ENCODE data around the gene ELL2.
"Not testable (repeated sequence)": the region's sequence is repeated elsewhere in the genome, so short reads cannot be mapped to it uniquely, and the experiment has no call there.

Gene ELL2

DNA sequence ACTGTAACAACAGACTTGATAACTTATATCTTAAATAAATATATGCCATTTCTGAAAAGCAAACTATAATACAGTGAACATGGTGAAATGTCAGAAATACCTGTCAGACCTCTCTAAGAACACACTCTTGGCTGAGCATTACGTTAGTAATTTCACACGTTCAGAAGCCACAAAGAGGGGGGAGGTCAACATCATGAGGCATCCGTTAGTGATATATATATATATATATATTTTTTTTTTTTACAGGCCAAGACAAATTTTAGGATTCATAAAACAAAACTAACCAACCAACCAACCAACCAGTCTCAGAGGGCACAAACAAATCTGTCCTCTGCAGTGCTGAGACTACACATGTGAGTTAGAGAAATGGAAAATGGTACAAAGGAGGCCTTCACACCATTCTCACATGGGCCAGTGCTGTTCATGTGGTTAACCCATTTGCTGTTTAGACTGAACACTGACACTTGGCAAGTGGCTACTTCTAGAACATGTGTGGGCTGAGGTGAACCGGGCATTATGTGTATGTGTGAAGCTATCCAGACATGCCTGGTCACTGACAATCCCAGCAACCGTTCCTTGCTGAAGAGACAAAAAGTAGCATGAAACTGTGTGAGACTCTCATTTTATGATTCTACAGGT is 54.5 kb downstream of the ELL2 start:
- TF ChIP-seq, protein P1, sequence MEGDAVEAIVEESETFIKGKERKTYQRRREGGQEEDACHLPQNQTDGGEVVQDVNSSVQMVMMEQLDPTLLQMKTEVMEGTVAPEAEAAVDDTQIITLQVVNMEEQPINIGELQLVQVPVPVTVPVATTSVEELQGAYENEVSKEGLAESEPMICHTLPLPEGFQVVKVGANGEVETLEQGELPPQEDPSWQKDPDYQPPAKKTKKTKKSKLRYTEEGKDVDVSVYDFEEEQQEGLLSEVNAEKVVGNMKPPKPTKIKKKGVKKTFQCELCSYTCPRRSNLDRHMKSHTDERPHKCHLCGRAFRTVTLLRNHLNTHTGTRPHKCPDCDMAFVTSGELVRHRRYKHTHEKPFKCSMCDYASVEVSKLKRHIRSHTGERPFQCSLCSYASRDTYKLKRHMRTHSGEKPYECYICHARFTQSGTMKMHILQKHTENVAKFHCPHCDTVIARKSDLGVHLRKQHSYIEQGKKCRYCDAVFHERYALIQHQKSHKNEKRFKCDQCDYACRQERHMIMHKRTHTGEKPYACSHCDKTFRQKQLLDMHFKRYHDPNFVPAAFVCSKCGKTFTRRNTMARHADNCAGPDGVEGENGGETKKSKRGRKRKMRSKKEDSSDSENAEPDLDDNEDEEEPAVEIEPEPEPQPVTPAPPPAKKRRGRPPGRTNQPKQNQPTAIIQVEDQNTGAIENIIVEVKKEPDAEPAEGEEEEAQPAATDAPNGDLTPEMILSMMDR (IDR thresholded peaks at IDR 0.05; ENCODE audit: insufficient read depth, low read depth, low read length, missing control alignments), result no peak
- no peak overlapping the region for H3K4me3 ChIP-seq (ENCODE audit: low read depth, low read length)
- DNase-seq (ENCODE audit: low read depth), result no peak

DNA sequence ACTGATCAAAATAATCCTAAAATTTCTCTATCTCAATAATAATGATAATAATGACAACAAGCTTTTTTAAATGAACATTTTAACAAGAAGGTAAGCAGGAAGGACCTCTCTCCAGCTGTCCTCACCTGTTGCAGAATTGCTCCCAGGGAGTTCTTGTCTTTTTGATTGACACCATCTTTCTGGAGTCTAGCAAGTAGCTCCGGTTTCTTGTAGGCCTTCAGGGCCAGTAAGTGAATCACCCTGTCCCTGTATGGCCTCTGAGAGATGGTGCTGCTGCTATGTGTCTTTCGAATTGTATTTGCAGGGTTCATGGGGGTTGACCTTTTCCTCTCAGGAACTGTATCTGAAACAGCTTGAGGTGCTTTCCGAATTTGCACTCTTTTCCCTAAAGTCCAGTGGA is 55.3 kb downstream of the ELL2 start:
- DNase-seq (ENCODE audit: low read depth); H3K4me3 ChIP-seq (ENCODE audit: low read depth, low read length): not testable (repeated sequence)

DNA sequence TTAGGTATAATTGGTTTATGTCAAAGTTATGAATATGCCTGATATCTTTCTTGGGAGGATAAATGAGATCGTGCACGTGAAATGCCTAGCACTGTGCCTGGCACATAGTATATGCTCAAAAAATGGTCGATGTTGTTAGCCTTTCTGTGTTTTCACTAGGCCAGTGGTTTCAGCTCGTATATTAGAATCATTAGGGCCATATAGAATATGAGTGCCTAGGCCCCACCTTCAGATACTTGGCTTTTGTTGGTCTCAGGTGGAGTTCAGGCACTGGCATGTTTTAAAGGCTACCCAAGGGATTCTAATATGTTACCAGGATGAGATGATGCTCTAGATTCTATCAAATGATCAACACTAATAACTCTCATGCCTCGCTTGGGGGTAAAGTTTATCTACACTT is 56.8 kb downstream of the ELL2 start:
- H3K4me3 ChIP-seq (ENCODE audit: low read depth, low read length), result no peak overlapping the region
- TF ChIP-seq, protein P1 (IDR thresholded peaks at IDR 0.05; ENCODE audit: insufficient read depth, low read depth, low read length, missing control alignments), result no peak
- no peak for DNase-seq (ENCODE audit: low read depth)

DNA sequence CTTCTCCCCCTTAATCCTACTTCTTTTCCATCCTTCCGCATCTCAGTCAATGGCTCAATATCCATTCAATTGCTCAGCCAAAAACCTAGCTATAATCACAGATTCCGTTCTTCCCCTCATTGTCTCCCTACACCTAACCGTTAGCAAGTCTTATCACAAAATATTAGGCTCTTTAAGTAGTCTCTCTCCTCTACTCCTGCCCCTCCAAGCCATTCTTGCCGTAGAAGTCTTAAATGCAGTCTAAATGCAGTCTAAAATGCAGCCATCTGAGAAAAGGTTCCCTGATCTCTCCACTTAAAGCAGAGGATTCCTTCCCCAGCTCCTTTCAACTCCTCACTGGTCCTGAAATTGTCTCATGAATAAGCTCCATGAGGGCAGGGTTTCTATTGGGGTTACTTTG is 57.8 kb downstream of the ELL2 start:
- TF ChIP-seq, protein P1 (IDR thresholded peaks at IDR 0.05; ENCODE audit: insufficient read depth, low read depth, low read length, missing control alignments), result no peak
- H3K4me3 ChIP-seq (ENCODE audit: low read depth, low read length), result no peak overlapping the region
- DNase-seq (ENCODE audit: low read depth), result no peak

DNA sequence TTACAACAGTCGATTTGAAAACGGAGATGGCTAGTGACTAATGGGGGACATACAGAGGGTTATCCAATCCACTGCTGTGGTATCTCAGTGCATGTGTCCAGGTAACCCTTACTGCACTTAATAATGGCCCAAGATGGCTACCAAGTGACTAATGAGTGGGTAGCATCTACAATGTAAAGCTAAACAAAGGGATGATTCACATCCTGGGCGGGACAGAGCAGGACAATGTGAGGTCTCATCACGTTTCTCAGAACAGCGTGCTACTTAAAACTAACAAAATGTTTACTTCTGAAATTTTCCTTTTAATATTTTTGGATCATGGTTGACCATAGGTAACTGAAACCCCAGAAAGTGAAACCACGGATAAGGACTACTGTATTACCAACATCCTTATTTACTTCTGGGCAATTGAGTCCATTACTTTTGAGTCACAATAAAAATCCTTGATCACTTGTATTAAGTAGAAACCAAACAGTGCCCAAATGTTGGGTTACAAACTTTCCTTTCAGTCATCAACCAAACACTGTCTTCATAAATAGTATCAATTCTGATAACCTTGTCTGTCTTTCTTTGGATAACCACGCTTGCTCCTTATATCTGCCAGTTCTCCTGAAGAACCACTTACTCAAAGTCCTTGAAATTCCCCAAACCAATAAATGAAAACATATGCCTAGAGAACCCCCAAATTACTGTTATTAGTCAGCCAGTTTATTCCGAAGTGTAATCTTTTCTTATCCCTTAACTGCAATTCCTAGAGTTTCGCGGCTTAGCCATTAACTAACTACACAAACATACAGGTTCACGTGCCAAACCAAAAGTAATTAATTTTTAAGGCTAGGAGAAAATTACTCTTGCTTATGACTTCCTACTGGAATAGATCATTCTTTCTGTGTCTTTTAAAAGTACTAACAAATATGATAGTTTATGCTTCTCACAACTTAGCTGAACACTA is 59.7 kb downstream of the ELL2 start:
- no peak for DNase-seq (ENCODE audit: low read depth)
- TF ChIP-seq, protein P1 (IDR thresholded peaks at IDR 0.05; ENCODE audit: insufficient read depth, low read depth, low read length, missing control alignments), result no peak
- no peak overlapping the region for H3K4me3 ChIP-seq (ENCODE audit: low read depth, low read length)

DNA sequence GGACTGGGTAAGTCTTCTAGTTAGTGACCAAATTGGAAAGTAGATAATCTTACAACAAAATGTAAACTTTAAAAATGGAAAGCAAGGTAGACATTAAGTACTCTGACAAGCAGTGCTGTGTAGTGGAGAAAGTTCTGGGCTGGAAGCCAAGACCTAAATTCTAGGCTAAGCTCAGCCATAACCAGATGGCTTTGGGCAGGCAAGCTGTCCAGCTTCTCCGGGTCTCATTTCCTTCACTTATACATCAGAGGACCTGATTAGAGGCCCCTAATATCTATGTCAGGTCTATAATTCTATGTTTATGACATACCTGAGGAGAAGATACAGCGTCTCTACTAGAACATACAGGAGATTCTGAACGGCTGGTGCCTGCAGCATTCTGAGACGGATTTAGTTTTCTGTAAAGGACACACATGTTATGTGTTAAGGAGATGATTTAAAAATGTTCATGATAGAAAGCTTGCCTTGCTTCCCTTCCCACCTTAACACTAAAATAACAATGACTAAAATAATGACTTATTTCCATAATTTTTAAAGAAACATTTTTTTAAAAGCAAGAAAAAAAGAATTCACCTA is 61.2 kb downstream of the ELL2 start:
- no peak overlapping the region for H3K4me3 ChIP-seq (ENCODE audit: low read depth, low read length)
- no peak for DNase-seq (ENCODE audit: low read depth)
- TF ChIP-seq, protein P1 (IDR thresholded peaks at IDR 0.05; ENCODE audit: insufficient read depth, low read depth, low read length, missing control alignments), result no peak

DNA sequence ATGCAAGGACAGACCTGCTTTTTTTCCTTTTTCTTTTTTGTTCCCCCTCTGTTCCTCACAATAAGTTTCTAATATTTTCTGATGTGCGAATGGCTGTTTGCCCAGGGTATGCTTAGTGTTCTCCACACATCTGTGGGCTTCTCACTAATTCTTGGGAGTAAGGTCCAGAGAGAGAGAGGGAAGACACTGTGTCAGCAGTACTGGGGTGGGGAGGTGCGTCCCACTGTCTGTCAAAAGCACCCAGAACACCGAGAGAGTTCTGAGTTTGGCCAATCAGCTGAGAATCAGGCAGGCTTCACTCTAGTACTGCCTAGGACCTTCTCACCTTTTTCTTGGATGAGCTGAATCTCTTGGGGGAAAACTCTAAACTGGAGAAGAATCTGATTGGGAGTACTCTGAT is 61.8 kb downstream of the ELL2 start:
- TF ChIP-seq, protein P1 (IDR thresholded peaks at IDR 0.05; ENCODE audit: insufficient read depth, low read depth, low read length, missing control alignments), result no peak
- no peak overlapping the region for H3K4me3 ChIP-seq (ENCODE audit: low read depth, low read length)
- no peak for DNase-seq (ENCODE audit: low read depth)
